Activated CD8-positive, alpha-beta T cell treated with anti-CD3 and anti-CD28 coated beads for 36 hours (primary cell): ENCODE results near the gene PPAT. TPM values are rescaled to one million over a fixed set of nuclear protein-coding genes. Genes with fewer than 3 reads are reported as not detected.

Experiments used
- ATAC-seq: fragments of 200-7000 bp; cut with Tn5 transposase; one replicate; pipeline ENCODE4 v1.10.0; 2021; ENCODE audit warnings: mild to moderate bottlenecking, moderate library complexity
- CTCF ChIA-PET: fragments of 350-600 bp; sonication (Branson Sonifier 250); formaldehyde crosslinking; loops from one replicate; lab custom pipeline; 2021; ENCODE audit warnings: antibody characterized with exemption; lab: Charles Lee
- POLR2A ChIA-PET: fragments of 350-600 bp; sonication (Branson Sonifier 250); formaldehyde crosslinking; loops from one replicate; lab custom pipeline; 2021; ENCODE audit warnings: antibody characterized with exemption; lab: Charles Lee
- DNase-seq: peaks from one replicate; pipeline ENCODE4 v3.0.0-alpha.2; 2020
- H3K27ac Mint-ChIP-seq: one replicate; pipeline ENCODE4 v1.8.0; 2021; ENCODE audit warnings: mild to moderate bottlenecking, mixed read lengths
- H3K27me3 Mint-ChIP-seq: one replicate; pipeline ENCODE4 v1.8.0; 2021; ENCODE audit warnings: mixed read lengths
- H3K36me3 Mint-ChIP-seq: one replicate; pipeline ENCODE4 v1.8.0; 2021; ENCODE audit warnings: low read depth, mixed read lengths
- H3K4me1 Mint-ChIP-seq: one replicate; pipeline ENCODE4 v1.8.0; 2021; ENCODE audit warnings: low read depth, mixed read lengths
- H3K4me3 Mint-ChIP-seq: one replicate; pipeline ENCODE4 v1.8.0; 2021; ENCODE audit warnings: mild to moderate bottlenecking, moderate library complexity, mixed read lengths
- H3K9me3 Mint-ChIP-seq: one replicate; pipeline ENCODE4 v1.8.0; 2021; ENCODE audit warnings: mixed read lengths
- CTCF ChIP-seq: fragments of 200-600 bp; IDR thresholded peaks from one replicate; pipeline ENCODE4 v1.8.0; 2022; ENCODE audit warnings: antibody characterized with exemption, mild to moderate bottlenecking
- intact Hi-C: fragments of 100-400 bp; cut with micrococcal nuclease; formaldehyde crosslinking; loops from one replicate; pipeline ENCODE4 v1.10.0; 2022
- total RNA-seq, 2 experiments: library from RNA; stranded (reverse); gene quantifications; one replicate each; pipeline ENCODE4 v1.2.3, GENCODE V29; 2021

PPAT gene
- total RNA-seq, 2 experiments from 2014 or later = 44.1 to 46.9 TPM

- no peaks in the 10 kb centered on the region for H3K9me3 Mint-ChIP-seq
- CTCF ChIA-PET = interaction anchor here (1.2 to 2.7 kb wide), 2 partner anchors 9 to 19 kb away, joined by 3 to 10 read pairs; no protein-coding TSS in a partner anchor
- H3K36me3 Mint-ChIP-seq = peaks cover 34% of the 10 kb centered on the region
- no peak overlapping the region for H3K27ac Mint-ChIP-seq
- H3K4me3 Mint-ChIP-seq = no peak overlapping the region
- DNase-seq = no peak
- ATAC-seq = no peak
- H3K27me3 Mint-ChIP-seq = no peaks in the 10 kb centered on the region
- no peak for TF ChIP-seq CTCF
- POLR2A ChIA-PET = interaction anchor here (1.3 to 3.2 kb wide), 3 partner anchors 15 to 31 kb away, joined by 4 to 12 read pairs (median 5); partner anchors contain the start of genes AASDH, PAICS and PPAT
- H3K4me1 Mint-ChIP-seq = peaks cover 5% of the 10 kb centered on the region
- intact Hi-C loops = no loop called here
Measured at GRCh38 chr4:56405016-56405415, 30.4 kb downstream of the PPAT start.

DNA sequence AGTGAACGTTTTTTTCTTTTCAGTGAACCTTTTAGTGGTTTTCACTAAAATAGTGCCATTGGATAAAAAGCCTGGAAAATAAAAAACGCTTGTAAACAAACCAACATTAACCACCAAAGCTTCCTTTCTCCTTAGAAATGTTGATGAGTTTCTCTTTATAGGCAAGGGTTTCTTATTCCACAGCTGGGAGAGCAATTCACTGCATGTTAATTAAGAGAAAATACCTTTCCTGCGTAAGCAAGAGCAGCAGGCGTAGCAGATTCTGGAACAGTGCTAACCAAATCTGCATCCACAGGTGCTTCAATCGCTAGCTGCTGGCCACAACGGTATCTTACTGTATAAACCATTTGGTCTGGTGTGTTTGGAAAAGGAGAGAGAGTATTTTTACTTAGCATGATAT, 34.9 kb downstream of the PPAT start:
- Mint-ChIP-seq H3K9me3 (no peaks in the 10 kb centered on the region), H3K27ac (no peak overlapping the region), H3K4me3 (no peak overlapping the region), H3K27me3 (no peaks in the 10 kb centered on the region), H3K36me3 (peaks cover 21% of the 10 kb centered on the region), H3K4me1 (no peaks in the 10 kb centered on the region)
- ChIA-PET POLR2A (no interaction called here), CTCF (no interaction called here)
- TF ChIP-seq CTCF = no peak
- no peak for ATAC-seq
- intact Hi-C loops = no loop called here
- no peak for DNase-seq

DNA sequence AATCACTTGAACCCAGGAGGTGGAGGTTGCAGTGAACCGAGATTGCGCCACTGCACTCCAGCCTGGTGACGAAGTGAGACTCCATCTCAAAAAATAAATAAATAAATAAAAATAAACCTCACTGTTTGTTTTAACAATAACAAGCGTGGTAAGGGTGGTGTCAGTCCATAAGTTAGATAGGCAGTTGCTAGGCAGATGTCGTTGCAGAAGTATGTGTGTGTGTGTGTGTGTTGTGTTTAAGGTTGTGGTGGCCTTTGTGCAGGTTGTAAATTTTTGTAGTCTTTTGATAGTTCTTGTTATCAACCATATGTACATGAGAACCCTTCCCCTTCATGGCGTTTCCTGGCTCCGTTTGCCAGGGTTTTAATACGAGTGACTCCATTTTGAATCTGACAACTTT, 44.1 kb downstream of the PPAT start:
- no peak for ATAC-seq
- Mint-ChIP-seq H3K4me1 (peaks cover 34% of the 10 kb centered on the region), H3K36me3 (peaks cover 9% of the 10 kb centered on the region), H3K27ac (no peak overlapping the region), H3K27me3 (no peaks in the 10 kb centered on the region), H3K4me3 (no peak overlapping the region), H3K9me3 (no peaks in the 10 kb centered on the region)
- DNase-seq = no peak
- CTCF ChIA-PET = no interaction called here
- POLR2A ChIA-PET = interaction anchor here (0.6 kb wide), 1 partner anchor 31 kb away, joined by 3 read pairs; no protein-coding TSS in a partner anchor
- no peak for TF ChIP-seq CTCF
- intact Hi-C loops = no loop called here

DNA sequence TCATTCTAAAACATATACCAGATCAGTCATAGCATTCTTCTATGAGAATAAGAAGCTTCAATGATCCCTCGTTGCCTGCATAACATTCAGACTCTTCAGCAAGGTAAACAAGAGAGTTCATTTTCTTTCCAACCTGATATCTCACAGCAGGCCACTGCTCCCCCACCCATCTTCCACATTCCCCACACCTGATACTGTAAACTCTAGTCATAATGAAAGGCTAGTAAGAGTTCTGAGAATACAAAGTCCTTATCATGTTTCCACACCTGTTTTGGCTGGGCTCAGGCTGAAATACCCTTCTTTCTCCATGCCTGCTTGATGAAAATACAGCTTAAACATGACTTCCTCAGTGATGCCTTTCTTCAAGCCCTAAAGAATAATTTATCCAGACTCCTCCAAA, 45.9 kb downstream of the PPAT start:
- DNase-seq (no peak), ATAC-seq (no peak)
- no peaks in the 10 kb centered on the region for H3K27me3 Mint-ChIP-seq
- H3K4me3 Mint-ChIP-seq = peak overlapping the region; percentile 93
- ChIA-PET CTCF (no interaction called here), POLR2A (interaction anchor here (0.6 to 1.2 kb wide), 4 partner anchors 12 to 62 kb away, joined by 3 to 4 read pairs (median 3); partner anchors contain the start of genes PAICS and PPAT)
- peak overlapping the region; percentile 3 for H3K27ac Mint-ChIP-seq
- H3K9me3 Mint-ChIP-seq = no peaks in the 10 kb centered on the region
- intact Hi-C loops = loop anchor here (5.0 kb wide), 1 partner anchor 48 kb away; the partner anchor contains the start of genes PAICS and PPAT
- TF ChIP-seq CTCF = no peak
- peaks cover 9% of the 10 kb centered on the region for H3K36me3 Mint-ChIP-seq
- H3K4me1 Mint-ChIP-seq = peaks cover 37% of the 10 kb centered on the region

DNA sequence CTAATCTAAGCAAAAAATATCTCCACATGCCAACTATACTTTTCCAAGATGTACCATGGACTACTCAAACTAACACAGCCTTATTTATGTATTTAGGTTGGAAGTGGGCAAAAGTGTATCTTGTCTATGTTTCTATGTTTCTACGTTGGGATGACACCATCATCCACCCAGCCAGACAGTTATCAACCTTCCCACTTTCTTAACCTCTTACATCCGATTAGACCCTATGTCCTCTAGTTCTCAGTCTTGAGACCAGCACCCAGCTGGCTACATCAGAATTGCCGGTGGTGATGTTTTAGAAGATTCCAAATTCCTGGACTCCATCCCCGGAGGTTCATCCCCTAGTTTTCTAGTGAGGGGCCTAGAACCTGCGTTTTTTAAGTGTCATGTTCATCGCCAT, 47.1 kb downstream of the PPAT start:
- H3K27me3 Mint-ChIP-seq = no peaks in the 10 kb centered on the region
- no peaks in the 10 kb centered on the region for H3K9me3 Mint-ChIP-seq
- POLR2A ChIA-PET = interaction anchor here (0.9 to 3.4 kb wide), 9 partner anchors 8 to 230 kb away, joined by 3 to 51 read pairs (median 3); partner anchors contain the start of genes PAICS and PPAT
- H3K36me3 Mint-ChIP-seq = peaks cover 9% of the 10 kb centered on the region
- peak overlapping the region; percentile 99 for H3K27ac Mint-ChIP-seq
- ATAC-seq (no peak), DNase-seq (no peak)
- H3K4me3 Mint-ChIP-seq = peak overlapping the region; percentile 93
- intact Hi-C loops = loop anchor here (5.0 kb wide), 1 partner anchor 49 kb away; the partner anchor contains the start of genes PAICS and PPAT
- CTCF ChIA-PET = interaction anchor here (1.1 to 2.2 kb wide), 3 partner anchors 8 to 440 kb away, joined by 4 to 10 read pairs (median 5); partner anchors contain the start of gene CEP135
- H3K4me1 Mint-ChIP-seq = peaks cover 42% of the 10 kb centered on the region
- no peak for TF ChIP-seq CTCF
